GDM1 (cell line): ENCODE measurements around the gene CGB2.
"Not testable (repeated sequence)": the region's sequence is repeated elsewhere in the genome, so short reads cannot be mapped to it uniquely, and the experiment has no call there.

Source experiments
- DNase-seq: peaks from one replicate; lab custom pipeline; 2025; lab: John Stamatoyannopoulos, UW

CGB2 gene

DNA sequence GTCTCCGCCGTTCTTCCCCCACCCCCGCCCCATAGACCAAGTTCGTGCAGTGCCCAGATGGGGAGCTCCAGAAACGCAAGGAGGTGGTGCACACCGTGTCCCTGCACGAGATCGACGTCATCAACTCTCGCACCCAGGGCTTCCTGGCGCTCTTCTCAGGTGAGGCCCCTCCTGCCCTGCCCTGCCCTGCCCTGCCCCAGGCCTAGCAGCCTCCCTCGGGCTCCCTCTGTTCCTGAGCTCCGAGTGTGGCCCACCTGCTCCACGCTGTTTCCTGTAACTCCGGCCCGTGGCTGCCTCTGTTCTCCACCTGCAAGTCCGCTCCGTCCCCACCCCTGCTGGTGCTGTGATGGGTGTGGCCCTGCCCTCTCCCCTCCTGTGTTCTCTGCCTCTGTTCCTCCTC lies 21.2 kb upstream of the CGB2 start:
- DNase-seq = no peak

DNA sequence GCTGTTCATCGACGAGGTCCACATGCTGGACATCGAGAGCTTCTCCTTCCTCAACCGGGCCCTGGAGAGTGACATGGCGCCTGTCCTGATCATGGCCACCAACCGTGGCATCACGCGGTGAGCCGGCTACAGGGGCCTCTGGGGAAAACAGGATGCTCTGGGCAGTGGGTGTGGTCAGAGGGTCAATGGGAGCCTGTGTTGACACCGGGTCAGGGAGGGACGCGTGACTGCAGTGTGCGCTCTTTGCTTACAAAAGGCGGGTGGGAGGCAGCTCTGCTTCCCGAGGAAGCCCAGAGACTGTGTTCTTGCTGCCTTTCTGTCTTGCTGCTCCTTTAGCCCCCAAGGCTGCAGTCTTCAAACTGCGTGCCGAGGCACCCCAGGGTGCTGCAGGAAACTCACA lies 20.5 kb upstream of the CGB2 start:
- no peak for DNase-seq

DNA sequence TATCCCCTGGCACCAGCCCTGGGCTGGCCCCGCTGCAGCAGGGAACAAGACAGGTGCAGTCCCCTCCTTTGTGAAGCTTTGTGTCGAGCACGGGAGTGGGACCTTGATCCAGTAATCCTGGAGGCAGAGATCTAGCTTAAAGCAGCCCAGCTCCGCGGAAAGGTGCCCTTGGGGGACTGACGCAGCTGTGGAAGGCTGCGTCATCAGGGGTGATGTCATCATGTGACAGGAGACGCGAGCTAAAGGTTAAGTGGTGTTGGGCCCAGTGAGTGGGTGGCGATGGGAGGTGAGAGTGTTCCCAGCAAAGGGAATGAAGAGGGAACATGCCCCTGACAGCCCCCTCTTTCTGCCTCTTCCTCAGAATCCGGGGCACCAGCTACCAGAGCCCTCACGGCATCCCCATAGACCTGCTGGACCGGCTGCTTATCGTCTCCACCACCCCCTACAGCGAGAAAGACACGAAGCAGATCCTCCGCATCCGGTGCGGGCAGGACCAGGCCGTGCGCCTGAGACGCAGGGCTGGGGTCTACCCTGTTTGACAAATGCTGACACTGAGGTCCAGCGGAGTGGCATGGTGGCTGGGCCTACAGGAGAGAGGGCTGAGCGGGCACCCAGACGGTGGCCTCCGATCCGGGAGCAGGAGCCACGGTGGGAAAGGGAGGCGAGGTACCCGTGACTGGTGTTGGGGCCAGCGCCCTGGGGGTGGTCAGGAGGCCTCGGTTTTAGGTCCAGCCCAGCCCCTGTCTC lies 17.4 kb upstream of the CGB2 start:
- no peak for DNase-seq

DNA sequence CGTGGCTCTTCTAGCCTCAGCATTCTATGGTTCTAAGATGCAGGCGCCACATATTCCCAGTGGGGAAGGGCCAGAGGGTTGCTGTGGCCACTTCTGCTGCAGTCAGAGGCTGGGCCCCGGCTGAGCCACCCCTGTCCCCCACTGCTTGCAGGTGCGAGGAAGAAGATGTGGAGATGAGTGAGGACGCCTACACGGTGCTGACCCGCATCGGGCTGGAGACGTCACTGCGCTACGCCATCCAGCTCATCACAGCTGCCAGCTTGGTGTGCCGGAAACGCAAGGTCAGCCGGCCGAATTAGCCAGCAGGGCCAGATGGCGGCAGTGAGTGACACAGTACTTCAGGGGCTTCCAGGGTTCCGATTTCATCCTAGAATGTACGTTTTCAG lies 16.8 kb upstream of the CGB2 start:
- no peak for DNase-seq

DNA sequence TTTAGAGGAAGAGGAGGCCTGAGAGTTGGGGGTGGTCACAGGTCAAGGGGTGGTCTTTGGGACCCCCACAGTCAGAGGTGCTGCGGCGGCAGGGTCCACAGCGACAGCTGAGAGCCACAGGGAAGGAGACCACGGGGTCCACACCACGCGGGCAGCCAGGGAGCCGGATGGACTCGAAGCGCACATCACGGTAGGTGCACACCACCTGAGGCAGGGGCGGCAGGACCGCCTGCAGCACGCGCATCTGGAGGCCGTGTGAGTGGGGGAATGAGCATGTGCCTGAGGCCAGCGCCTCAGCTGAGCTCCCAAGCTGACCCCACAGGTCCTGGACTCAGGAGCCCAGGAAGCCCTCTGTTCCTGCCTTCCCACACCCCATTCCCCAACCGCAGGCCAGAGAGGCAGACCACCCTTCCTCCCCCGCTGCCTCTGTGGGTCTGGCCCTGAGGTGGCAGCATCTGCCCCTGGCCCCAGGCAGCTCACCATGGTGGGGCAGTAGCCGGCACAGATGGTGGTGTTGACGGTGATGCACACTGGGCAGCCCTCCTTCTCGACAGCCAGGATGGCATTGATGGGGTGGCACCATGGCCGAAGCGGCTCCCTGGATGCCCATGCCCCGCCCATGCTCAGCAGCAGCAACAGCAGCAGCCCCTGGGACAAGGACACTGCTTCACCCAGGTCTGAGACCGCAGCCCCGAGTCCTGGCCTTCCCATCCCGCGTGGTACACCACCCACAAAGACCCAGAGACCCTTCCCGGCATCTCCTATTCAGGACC lies 15.4 kb upstream of the CGB2 start:
- DNase-seq = no peak

DNA sequence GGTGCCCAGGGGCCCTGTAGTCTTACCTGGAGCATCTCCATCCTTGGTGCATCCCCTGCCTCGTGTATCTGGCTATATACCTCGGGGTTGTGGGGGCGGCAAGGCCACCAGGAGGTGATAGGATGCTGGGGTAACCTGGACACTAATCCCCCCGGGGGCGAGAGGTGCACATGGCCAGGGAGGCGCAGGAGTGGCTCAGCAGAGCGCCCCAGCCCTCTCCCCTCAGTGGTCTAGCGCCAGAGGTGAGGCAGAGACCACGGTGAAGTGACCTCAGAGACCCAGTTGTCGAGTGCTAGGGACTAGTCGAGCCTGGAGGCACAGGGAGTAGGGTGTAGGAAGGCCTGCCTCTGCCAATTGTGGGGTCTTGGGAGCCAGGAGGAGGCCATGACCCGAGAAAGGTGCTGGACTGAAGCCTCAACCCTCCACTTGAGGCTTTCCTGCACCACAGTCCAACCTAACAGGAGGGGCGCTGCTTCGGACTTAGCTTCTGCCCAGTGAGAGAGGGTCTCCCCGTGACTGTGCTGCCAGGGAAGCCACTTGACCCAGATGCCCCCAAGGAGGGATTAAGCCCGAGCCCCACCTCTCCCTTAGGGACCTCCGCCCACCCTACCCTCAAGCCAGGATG lies 14.5 kb upstream of the CGB2 start, which contains the start of gene LHB:
Gene LHB, minus strand, starts transcription at position 51 of the 625 bp plus-strand sequence. Its CDS starts 10 bp downstream, at position 41.
- no peak for DNase-seq

DNA sequence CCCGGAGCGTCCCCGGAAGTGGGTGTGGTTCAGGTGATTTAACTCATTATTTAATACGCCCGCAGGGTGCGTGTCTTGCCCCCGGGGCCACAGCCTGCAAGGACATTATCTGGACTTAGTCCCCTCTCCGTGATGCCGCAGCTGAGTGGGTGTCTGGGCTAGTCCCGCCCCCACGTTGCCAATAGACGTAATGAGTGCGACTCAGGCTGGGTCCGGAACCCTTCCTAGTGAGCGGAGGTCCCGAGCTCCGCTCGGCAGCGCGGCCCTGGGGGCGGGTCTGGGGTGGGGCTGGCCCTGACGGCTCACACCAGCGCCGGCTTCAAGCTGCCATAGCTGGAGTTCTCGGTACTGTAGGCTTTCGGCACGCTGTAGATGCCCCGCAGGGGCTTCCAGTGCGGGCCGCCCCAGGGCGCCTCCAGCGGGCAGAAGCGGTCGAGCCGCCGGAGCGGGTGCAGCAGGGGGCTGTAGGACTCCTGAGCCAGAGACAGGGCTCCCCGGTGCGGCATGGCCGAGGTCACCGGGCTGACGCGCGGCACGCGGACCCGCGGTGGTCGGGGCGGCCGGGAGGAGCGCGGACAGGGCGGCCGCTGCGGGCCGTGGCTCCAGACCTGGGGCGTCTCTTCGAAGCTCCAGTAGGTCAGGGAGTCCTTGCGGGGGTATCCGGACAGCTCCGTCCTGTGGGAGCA lies 13.9 kb upstream of the CGB2 start:
- DNase-seq = no peak

DNA sequence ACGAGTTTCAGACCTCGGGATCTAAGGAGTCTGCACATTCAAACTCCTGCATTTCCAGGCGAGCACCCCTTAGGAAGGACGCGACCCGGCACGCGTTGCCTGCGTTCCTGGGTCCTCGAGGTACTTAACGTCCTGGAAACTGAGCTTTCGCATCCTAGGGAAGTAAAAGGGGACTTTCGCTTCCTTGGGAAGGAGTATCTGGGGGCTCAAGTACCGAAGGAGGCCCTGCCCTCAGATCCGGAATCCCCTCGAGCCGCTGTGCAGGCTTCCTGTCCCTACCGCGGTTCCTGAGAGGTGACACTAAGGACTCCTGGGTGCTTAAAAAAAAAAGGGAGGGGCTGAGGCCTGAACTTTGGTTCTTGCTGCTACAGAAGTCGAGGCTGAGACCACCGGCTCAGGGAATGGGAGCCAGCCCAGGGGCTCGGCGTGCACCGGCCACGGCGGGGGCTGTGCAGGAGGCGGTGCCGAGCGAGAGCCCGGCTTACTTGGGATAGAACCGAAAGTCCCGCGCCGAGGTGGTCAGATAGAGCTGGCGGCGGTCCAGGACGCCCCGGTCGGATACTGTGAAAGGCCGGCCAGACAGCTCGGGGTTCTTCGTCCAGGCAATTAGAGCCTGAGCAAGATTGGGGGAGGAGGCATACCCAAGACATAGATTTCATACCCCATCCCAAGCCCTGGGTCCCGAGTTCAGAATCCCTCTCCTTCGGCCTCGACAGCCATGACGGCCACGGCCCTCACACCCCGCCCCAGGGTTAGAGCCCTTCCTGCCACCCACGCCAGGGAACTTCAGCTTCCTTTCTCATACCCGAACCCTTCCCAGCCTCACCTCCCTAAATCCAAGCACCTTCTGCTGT lies 13.1 kb upstream of the CGB2 start:
- DNase-seq = not testable (repeated sequence)

DNA sequence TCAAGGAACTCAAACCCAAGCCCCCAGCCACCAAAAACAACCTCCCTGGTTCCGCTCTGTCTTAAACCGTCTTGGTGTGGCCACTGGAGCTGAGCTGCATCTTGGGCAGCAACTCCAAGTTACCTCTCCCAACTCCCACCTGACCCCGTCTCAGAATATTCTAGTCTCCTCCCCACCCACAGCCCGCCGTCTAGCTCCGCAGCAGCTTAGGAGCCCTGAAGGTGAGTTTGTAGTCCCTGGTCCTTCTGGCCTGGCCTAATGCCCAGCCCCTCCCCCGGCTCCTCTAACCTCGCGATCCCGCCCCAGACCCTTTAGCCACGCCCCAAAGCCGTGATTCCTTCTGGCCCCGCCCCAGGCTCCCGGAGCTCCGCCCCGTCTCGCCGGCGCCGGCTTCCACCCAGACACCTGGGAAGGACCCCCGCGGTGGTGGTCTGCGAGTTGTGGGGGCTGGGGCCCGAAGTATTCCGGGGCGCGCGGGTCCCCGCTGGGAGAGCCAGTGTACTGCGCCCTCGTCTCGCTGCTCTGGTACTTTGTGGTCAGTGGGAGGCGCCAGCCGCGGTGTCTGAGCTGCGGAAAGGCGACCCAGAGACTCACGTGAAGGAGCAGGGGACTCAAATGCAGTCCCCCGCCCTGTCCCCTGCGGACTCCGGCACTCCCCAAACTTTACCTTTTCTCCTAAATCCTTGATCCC lies 12.3 kb upstream of the CGB2 start:
- no peak for DNase-seq

DNA sequence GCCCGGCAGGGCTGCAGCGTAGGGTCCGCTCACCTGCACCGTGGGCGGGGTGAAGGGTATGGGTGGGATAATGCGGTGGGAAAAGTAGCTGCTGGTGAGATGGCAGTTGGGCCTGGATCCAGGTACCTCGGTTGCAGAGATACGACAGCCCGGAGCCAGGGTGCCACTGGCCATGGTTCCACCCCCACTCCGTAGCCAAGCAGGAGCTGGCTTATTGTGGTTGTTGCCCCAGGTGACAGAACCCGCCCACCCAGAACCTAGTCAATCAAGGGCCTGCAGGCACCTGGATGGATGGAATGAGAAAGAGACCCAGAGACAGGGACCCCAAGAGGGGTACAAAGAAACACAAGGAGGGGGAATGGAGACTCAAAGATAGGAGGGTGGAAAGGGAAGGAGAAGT lies 11.3 kb upstream of the CGB2 start:
- no peak for DNase-seq

DNA sequence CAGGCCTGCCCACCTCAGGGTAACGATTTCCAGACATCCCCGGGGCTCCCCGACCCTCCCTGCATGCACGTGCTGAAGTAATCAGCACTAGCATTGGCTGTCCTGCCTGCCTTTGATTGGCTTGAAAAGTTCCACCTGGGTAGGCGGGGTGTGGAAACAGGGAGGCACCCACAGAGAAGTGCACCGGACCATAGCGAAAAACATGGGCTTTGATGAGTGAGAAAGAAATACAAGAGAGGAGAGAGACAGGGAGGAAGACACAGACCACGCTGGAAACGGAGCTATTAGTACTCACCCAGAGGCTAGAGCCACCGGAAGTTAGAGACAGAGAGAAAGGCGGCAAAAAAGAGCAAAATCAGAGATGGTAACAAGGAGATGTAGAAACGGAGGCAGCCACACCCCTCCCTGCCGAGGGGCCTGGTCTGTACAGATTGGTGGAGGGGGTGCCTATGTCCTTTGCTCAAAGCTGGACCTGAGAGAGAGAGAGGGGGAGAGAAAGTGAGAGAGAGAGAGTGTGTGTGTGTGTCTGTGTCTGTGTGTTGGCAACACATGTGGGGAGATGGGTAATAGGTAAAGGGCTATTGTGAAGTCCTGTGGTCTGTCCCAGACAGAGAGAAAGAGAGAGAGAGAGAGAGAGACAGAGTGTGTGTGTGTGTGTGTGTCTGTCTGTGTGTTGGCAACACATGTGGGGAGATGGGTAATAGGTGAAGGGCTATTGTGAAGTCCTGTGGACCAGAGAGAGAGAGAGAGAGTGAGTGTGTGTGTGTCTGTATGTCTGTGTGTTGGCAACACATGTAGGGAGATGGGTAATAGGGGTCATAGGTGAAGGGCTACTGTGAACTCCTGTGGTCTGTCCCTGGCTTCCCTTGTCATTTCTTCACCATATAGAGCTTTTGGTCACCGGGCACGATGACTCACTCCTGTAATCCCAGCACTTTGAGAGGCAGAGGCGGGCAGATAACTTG lies 10.5 kb upstream of the CGB2 start:
- DNase-seq = no peak

DNA sequence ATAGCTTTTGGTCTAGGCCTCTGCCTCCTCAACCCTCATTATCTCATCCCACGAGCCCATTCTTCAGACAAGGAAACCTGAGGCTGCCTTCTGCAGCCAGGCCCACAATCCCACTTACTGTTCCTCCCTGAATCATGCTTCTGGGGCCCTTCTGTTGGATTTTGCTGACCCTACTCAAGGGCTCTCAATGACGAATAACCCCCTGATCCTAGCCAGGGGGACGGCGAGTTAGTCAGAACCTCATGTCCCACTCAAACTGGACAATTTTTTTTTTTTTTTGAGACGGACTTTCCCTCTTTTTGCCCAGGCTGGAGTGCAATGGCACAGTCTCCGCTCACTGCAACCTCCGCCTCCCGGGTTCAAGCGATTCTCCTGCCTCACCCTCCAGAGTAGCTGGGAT lies 9.6 kb upstream of the CGB2 start:
- DNase-seq = no peak

DNA sequence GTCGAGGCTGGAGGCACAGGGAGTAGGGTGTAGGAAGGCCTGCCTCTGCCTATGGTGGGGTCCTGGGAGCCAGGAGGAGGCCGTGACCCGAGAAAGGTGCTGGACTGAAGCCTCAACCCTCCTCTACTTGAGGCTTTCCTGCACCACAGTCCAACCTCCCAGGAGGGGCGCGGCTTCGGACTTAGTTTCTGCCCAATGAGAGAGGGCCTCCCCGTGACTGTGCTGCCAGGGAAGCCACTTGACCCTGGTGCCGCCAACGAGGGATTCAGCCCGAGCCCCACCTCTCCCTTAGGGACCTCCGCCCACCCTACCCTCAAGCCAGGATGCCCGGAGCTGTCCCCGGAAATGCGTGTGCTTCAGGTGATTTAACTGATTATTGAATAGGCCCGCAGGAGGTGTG lies 7.5 kb upstream of the CGB2 start, which contains the start of gene CGB3:
Gene CGB3, minus strand, starts transcription at position 101 of the 400 bp plus-strand sequence. CDS start 362 bp downstream, outside the sequence.
- DNase-seq = not testable (repeated sequence)

DNA sequence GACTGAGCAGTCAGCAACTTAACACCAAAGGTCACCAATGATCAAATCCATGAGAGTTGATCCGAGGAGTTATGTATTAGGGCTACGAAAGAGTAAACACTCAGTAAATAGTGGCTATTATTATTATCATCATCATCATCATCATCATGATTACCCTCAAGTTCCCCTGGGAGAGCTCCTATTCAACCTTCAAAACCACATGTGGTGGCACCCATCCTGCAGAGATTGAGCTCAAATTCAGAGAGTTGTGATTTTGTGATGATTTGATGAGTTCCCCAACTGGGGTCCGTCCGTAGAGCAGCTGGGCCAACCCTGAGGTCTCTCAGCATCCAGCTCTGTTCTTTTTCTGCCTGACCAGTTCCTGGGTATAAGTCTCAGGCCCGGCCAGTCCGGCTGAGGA lies 6.6 kb upstream of the CGB2 start:
- not testable (repeated sequence) for DNase-seq

DNA sequence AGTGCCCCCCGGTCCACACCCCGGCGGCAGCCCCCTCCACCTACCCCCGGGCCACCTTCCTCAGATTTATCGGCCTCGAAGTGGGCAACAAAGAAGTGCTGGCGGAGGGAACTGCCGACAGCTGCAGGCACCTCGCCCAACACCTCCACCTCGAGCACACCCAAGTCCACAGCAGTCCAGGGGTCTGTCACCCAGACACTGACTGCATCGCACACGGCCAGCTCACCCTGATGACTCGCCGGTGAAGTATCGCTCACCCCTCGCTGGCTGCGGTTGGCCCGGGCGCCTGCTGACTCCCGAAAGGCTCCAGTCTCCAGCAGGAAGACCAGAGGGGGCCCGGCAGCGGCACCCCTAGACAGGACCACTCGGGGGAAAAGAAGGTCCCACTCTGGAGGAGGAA lies 6.1 kb upstream of the CGB2 start:
- DNase-seq = not testable (repeated sequence)

DNA sequence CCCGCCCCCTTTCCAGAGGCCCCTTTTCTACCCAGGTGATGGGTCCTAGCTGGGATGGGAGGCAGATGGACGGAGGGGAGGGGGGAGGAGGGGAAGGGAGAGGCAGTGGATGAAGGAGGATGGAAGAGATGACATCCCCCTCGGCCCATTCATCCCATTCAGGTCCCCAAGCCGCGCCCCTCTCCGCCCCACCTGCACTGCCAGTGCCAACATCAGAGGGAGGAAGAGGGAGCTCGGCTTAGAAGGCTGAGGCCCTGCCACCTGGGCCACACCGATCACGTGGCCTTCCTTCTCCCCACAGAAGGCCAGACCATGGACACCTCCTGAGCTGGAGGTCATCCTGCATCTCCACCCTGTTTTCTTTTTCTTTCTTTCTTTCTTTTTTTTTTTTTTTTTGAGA lies 3.0 kb upstream of the CGB2 start:
- DNase-seq = not testable (repeated sequence)

DNA sequence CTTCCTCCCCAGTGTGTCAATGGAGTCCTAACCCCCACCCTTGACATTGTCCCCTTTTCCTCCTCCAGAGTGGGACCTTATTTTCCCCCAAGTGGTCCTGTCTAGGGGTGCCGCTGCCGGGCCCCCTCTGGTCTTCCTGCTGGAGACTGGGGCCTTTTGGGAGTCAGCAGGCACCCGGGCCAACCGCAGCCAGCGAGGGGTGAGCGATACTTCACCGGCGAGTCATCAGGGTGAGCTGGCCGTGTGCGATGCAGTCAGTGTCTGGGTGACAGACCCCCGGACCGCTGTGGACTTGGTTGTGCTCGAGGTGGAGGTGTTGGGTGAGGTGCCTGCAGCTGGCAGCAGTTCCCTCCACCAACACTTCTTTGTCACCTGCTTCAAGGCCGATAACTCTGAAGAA lies 1.9 kb upstream of the CGB2 start:
- not testable (repeated sequence) for DNase-seq

DNA sequence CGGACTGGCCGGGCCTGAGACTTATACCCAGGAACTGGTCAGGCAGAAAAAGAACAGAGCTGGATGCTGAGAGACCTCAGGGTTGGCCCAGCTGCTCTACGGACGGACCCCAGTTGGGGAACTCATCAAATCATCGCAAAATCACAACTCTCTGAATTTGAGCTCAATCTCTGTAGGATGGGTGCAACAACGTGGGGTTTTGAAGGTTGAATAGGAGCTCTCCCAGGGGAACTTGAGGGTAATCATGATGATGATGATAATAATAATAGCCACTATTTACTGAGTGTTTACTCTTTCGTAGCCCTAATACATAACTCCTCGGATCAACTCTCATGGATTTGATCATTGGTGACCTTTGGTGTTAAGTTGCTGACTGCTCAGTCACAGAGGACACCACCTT lies 1.4 kb upstream of the CGB2 start:
- DNase-seq = not testable (repeated sequence)

DNA sequence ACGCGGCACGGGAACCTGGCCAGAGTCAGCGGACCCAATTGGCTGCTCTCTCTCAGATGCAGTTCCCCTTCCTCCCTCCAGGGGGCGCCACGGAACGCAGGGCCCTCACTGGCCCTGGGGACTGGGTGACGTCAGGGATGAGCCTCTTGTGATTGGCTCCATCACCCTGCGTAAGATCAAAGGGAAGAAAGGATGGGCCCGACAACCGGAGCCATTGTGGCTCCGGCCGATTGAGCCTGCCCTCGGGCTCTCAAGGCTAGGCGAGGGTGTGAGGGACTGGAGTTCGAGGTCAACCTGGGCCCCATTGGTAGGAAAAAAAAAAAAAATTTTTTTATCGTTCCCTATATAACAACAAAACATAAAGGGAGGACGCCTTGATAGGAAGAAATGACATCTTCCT lies 5.1 kb downstream of the CGB2 start, which contains the start of gene CGB1:
Gene CGB1, minus strand, starts transcription at position 81 of the 400 bp plus-strand sequence. CDS start 184 bp downstream, outside the sequence.
- not testable (repeated sequence) for DNase-seq
